Caco-2 (cell line): Measurements from ENCODE around the gene ZBTB22. TPM values are rescaled to one million over a fixed set of nuclear protein-coding genes. Genes with fewer than 3 reads are reported as not detected.

Experiments used
- BruUV-seq: library from RNA; stranded (reverse); fragments of 400-500 nt; replicated peaks from 2 replicates; lab custom pipeline; 2021; lab: Mats Ljungman, UMichigan
- CTCF ChIA-PET: fragments of 300-600 bp; sonication (Branson Sonifier 250); formaldehyde crosslinking; loops from one replicate; lab custom pipeline; 2022; ENCODE audit warnings: antibody characterized with exemption; lab: Charles Lee
- POLR2A ChIA-PET: fragments of 300-600 bp; sonication (Branson Sonifier 250); formaldehyde crosslinking; loops from one replicate; lab custom pipeline; 2022; ENCODE audit warnings: antibody characterized with exemption; lab: Charles Lee
- DNase-seq, 2 experiments: peaks; one replicate each; pipeline versions ENCODE4 v3.0.0 to v3.0.0-alpha.2; 2020 to 2022
- H3K27me3 ChIP-seq: replicated peaks from 2 replicates; pipeline ENCODE4 v1.6.0; 2011; ENCODE audit warnings: low read length; ENCODE audit not compliant: control insufficient read depth, insufficient read depth
- H3K36me3 ChIP-seq: 2 replicates; pipeline ENCODE4 v1.5.1; 2011; ENCODE audit warnings: low read length; ENCODE audit not compliant: control insufficient read depth, insufficient read depth
- H3K4me1 ChIP-seq: fragments of 250-450 bp; sonication (Bioruptor Pico); 2 replicates; pipeline ENCODE4 v1.5.1; 2020; ENCODE audit warnings: mild to moderate bottlenecking
- H3K4me3 ChIP-seq: 2 replicates; pipeline ENCODE4 v1.5.1; 2011; ENCODE audit warnings: low read depth, mild to moderate bottlenecking, control low read depth, low read length
- H3K9me3 ChIP-seq: fragments of 250-450 bp; sonication (Bioruptor Pico); 2 replicates; pipeline ENCODE4 v1.5.1; 2020; ENCODE audit warnings: mild to moderate bottlenecking, moderate library complexity
- H3K27ac Mint-ChIP-seq: one replicate; pipeline ENCODE4 v1.8.0; 2022; ENCODE audit warnings: mixed read lengths; ENCODE audit not compliant: unreplicated experiment
- H3K27me3 Mint-ChIP-seq: one replicate; pipeline ENCODE4 v1.8.0; 2022; ENCODE audit warnings: mixed read lengths; ENCODE audit not compliant: insufficient read depth, unreplicated experiment
- H3K36me3 Mint-ChIP-seq: one replicate; pipeline ENCODE4 v1.8.0; 2022; ENCODE audit warnings: mild to moderate bottlenecking, mixed read lengths; ENCODE audit not compliant: insufficient read depth, unreplicated experiment
- H3K4me1 Mint-ChIP-seq: one replicate; pipeline ENCODE4 v1.8.0; 2022; ENCODE audit warnings: low read depth, mixed read lengths; ENCODE audit not compliant: unreplicated experiment
- H3K4me3 Mint-ChIP-seq: one replicate; pipeline ENCODE4 v1.8.0; 2022; ENCODE audit warnings: mild to moderate bottlenecking, moderate library complexity, mixed read lengths; ENCODE audit not compliant: unreplicated experiment
- H3K9me3 Mint-ChIP-seq: one replicate; pipeline ENCODE4 v1.8.0; 2022; ENCODE audit warnings: mixed read lengths; ENCODE audit not compliant: unreplicated experiment
- intact Hi-C: fragments of 100-400 bp; cut with micrococcal nuclease; formaldehyde crosslinking; loops from one replicate; pipeline ENCODE4 v1.10.0; 2022; ENCODE audit not compliant: unreplicated experiment
- total RNA-seq: library from RNA; stranded (reverse); gene quantifications from 2 replicates; pipeline ENCODE4 v1.2.3, GENCODE V29; 2022
- TF ChIP-seq, protein P1 (sequence below), 2 experiments: fragments of 200-600 bp in 1 of 2; IDR thresholded peaks; 1 replicate in 1 of 2; 2 replicates in 1 of 2; pipeline versions ENCODE4 v1.5.1 to v1.8.0; 2011 to 2022; ENCODE audit warnings: antibody characterized with exemption in 1 of 2, control low read depth in 1 of 2, inconsistent platforms in 1 of 2, low read depth in 1 of 2, low read length in 1 of 2, mild to moderate bottlenecking in 1 of 2, moderate library complexity in 1 of 2; ENCODE audit not compliant: insufficient read depth in 1 of 2, severe bottlenecking in 1 of 2, unreplicated experiment in 1 of 2

The ZBTB22 gene
- total RNA-seq, 1 experiment from 2014 or later: 11.5 TPM

DNA sequence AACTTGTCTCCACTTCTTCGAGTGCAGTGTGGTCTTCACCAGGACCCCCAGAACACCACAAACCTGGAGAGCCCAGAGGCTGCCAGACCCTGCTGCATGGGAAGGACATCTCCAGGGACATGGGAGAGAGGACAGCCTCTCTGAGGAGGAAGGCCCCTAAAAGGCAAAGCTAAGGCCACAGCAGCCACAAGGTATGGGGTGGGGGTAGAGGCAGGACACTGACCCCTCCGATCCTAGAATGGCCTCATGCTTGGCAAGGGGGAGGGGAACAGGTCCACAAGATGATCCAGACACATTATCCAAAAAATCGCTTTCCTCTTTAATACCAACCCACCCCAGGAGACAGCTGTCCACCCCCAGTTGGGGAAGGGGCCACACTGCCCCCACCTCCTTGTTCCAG, 38.7 kb downstream of the ZBTB22 start:
- Histone ChIP-seq H3K36me3 (peaks cover 5% of the 10 kb centered on the region), H3K9me3 (no peaks in the 10 kb centered on the region), H3K4me3 (no peak overlapping the region), H3K4me1 (peaks cover 8% of the 10 kb centered on the region), H3K27me3 (no peaks in the 10 kb centered on the region)
- peaks cover 68% of the 10 kb centered on the region for H3K36me3 Mint-ChIP-seq
- H3K27ac Mint-ChIP-seq: no peak overlapping the region
- H3K27me3 Mint-ChIP-seq: no peaks in the 10 kb centered on the region
- intact Hi-C loops: no loop called here
- DNase-seq: no peak
- CTCF ChIA-PET: interaction anchor here (0.5 to 2.6 kb wide), 4 partner anchors 19 to 156 kb away, joined by 3 to 8 read pairs (median 6); partner anchors contain the start of gene RGL2
- TF ChIP-seq, protein P1, sequence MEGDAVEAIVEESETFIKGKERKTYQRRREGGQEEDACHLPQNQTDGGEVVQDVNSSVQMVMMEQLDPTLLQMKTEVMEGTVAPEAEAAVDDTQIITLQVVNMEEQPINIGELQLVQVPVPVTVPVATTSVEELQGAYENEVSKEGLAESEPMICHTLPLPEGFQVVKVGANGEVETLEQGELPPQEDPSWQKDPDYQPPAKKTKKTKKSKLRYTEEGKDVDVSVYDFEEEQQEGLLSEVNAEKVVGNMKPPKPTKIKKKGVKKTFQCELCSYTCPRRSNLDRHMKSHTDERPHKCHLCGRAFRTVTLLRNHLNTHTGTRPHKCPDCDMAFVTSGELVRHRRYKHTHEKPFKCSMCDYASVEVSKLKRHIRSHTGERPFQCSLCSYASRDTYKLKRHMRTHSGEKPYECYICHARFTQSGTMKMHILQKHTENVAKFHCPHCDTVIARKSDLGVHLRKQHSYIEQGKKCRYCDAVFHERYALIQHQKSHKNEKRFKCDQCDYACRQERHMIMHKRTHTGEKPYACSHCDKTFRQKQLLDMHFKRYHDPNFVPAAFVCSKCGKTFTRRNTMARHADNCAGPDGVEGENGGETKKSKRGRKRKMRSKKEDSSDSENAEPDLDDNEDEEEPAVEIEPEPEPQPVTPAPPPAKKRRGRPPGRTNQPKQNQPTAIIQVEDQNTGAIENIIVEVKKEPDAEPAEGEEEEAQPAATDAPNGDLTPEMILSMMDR (IDR thresholded peaks at IDR 0.05; ENCODE audit: insufficient read depth in 1 of 2, low read depth in 1 of 2, low read length in 1 of 2, severe bottlenecking in 1 of 2, unreplicated experiment in 1 of 2): no peak
- H3K4me1 Mint-ChIP-seq: peaks cover 10% of the 10 kb centered on the region
- H3K4me3 Mint-ChIP-seq: no peak overlapping the region
- no TSS peak for BruUV-seq
- H3K9me3 Mint-ChIP-seq: no peaks in the 10 kb centered on the region
- POLR2A ChIA-PET: interaction anchor here (3.0 kb wide), 1 partner anchor 10 kb away, joined by 10 read pairs; the partner anchor contains the start of genes PFDN6 and WDR46

GRCh38 chr6:33278392-33278741, 39.2 kb downstream of the ZBTB22 start:
- Mint-ChIP-seq H3K27ac (no peak overlapping the region), H3K4me1 (peaks cover 14% of the 10 kb centered on the region), H3K9me3 (no peaks in the 10 kb centered on the region), H3K36me3 (peaks cover 73% of the 10 kb centered on the region), H3K4me3 (no peak overlapping the region), H3K27me3 (no peaks in the 10 kb centered on the region)
- TF ChIP-seq, protein P1 (IDR thresholded peaks at IDR 0.05; ENCODE audit: insufficient read depth in 1 of 2, low read depth in 1 of 2, low read length in 1 of 2, severe bottlenecking in 1 of 2, unreplicated experiment in 1 of 2): no peak
- intact Hi-C loops: no loop called here
- DNase-seq: no peak
- no TSS peak for BruUV-seq
- Histone ChIP-seq H3K27me3 (no peaks in the 10 kb centered on the region), H3K9me3 (no peaks in the 10 kb centered on the region), H3K4me1 (peaks cover 13% of the 10 kb centered on the region), H3K36me3 (peaks cover 5% of the 10 kb centered on the region), H3K4me3 (no peak overlapping the region)
- ChIA-PET CTCF (interaction anchor here (1.5 to 2.6 kb wide), 4 partner anchors 11 to 148 kb away, joined by 4 to 8 read pairs (median 8); partner anchors contain the start of genes PFDN6, RGL2 and WDR46), POLR2A (interaction anchor here (3.0 kb wide), 1 partner anchor 11 kb away, joined by 10 read pairs; the partner anchor contains the start of genes PFDN6 and WDR46)

DNA sequence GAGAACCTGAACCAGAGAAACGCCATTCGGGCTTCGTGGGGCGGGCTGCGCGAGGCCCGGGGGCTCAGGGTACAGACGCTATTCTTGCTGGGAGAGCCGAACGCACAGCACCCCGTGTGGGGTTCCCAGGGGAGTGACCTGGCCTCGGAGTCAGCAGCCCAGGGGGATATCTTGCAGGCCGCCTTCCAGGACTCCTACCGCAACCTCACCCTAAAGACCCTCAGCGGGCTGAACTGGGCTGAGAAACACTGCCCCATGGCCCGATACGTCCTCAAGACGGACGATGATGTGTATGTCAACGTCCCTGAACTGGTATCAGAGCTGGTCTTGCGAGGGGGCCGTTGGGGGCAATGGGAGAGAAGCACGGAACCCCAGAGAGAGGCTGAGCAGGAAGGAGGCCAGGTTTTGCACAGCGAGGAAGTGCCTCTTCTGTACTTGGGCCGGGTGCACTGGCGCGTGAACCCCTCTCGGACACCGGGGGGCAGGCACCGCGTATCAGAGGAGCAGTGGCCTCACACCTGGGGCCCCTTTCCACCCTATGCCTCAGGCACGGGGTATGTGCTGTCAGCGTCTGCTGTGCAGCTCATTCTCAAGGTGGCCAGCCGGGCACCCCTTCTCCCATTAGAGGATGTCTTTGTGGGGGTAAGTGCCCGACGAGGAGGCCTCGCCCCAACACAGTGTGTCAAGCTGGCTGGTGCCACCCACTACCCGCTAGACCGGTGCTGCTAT, 39.7 kb downstream of the ZBTB22 start:
- H3K4me1 ChIP-seq: peaks cover 18% of the 10 kb centered on the region
- peak; percentile 58 to 68 for DNase-seq
- intact Hi-C loops: no loop called here
- ChIA-PET POLR2A (interaction anchor here (0.6 to 3.0 kb wide), 3 partner anchors 11 to 630 kb away, joined by 3 to 10 read pairs (median 3); partner anchors contain the start of genes PFDN6 and WDR46), CTCF (interaction anchor here (1.0 to 2.6 kb wide), 6 partner anchors 11 to 148 kb away, joined by 4 to 8 read pairs (median 6); partner anchors contain the start of genes PFDN6, RGL2 and WDR46)
- H3K27me3 ChIP-seq: no peaks in the 10 kb centered on the region
- Mint-ChIP-seq H3K4me3 (peak overlapping the region; percentile 42), H3K27me3 (no peaks in the 10 kb centered on the region), H3K36me3 (peaks cover 78% of the 10 kb centered on the region), H3K9me3 (no peaks in the 10 kb centered on the region), H3K4me1 (peaks cover 18% of the 10 kb centered on the region), H3K27ac (peak overlapping the region; percentile 18)
- H3K36me3 ChIP-seq: peaks cover 7% of the 10 kb centered on the region
- no peak overlapping the region for H3K4me3 ChIP-seq
- no peaks in the 10 kb centered on the region for H3K9me3 ChIP-seq
- TF ChIP-seq, protein P1 (IDR thresholded peaks at IDR 0.05; ENCODE audit: insufficient read depth in 1 of 2, low read depth in 1 of 2, low read length in 1 of 2, severe bottlenecking in 1 of 2, unreplicated experiment in 1 of 2): peak in 1 of 2 experiments; percentile 13
- BruUV-seq: no TSS peak
